Measurements from ENCODE around the gene CNGB1. TPM values are rescaled to one million over a fixed set of nuclear protein-coding genes. Genes with fewer than 3 reads are reported as not detected.
"Not testable (repeated sequence)": the region's sequence is repeated elsewhere in the genome, so short reads cannot be mapped to it uniquely, and the experiment has no call there.

CNGB1 gene
- total RNA-seq, 1 donor from 2014 or later, result not detected

- ATAC-seq; DNase-seq (ENCODE audit: low spot score): not testable (repeated sequence)
Measured at GRCh38 chr16:57835439-57835838, 135.5 kb downstream of the CNGB1 start.

GRCh38 chr16:57834936-57835335 lies 136.0 kb downstream of the CNGB1 start:
- ATAC-seq (no peak), DNase-seq (ENCODE audit: low spot score) (no peak)

Other genes with a start within 250 kb of the CNGB1 start
- gene KATNB1, start 235.4 kb downstream of the CNGB1 start, total RNA-seq, result 8.7 TPM
- gene KIFC3, start 168.6 kb downstream of the CNGB1 start, total RNA-seq, result 43.5 TPM
- gene ZNF319, start 29.5 kb upstream of the CNGB1 start, total RNA-seq, result 3.6 TPM
- 28.4 TPM for gene USB1, start 30.3 kb upstream of the CNGB1 start, total RNA-seq
- gene MMP15, start 54.6 kb upstream of the CNGB1 start, total RNA-seq, result 39.5 TPM
- gene CFAP20, start 158.3 kb upstream of the CNGB1 start, total RNA-seq, result 19.2 TPM
- gene CSNK2A2, start 227.0 kb upstream of the CNGB1 start, total RNA-seq, result 25.6 TPM

Data from left lobe of liver (tissue), 2 donors.